Stimulated activated CD8-positive, alpha-beta memory T cell treated with anti-CD3 and anti-CD28 coated beads, Interleukin-12 subunit alpha, Interleukin-12 subunit beta, amount 100 ng/mL, for 4 hours (primary cell): Measurements from ENCODE around the gene CD55.

ENCODE experiments used
- DNase-seq: peaks from one replicate; pipeline ENCODE4 v3.0.0-alpha.2; 2020; ENCODE audit warnings: low read depth

The CD55 gene

DNA sequence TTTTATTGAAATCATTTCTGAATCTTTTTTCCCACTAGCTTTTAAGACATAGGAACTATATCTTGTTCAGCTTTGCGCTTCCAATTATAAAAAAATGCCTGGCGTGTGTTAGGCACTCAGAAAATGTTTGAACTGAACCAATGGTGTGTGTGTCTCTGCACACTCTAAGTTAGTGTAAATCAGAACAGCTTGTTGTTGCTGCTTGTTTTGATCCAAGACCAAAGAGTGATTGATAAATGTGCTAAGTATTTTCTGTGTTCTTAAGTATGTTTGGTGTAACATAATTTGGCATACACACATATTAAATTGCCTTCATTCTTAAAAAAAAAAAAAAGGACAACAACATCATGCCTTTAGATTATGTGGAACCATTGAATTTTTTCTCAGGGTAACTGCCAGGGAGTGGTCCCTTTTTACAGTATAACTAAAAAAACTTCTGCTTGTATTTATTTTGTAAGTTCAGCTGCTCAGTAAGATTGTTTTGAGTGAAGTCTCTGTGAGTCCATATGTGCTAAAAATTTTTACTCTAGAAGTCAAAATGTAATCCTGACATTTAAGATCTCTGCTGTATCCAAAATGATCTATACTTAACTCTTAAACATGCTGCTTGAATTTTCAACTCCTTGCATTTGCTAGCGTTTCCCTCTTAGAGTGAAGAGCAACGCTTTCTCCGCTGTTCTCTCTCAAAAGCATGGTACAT is 8.7 kb downstream of the CD55 start:
- no peak for DNase-seq

GRCh38 chr1:207331354-207332313 is 10.2 kb downstream of the CD55 start:
- no peak for DNase-seq

GRCh38 chr1:207333009-207333600 is 11.6 kb downstream of the CD55 start:
- no peak for DNase-seq

DNA sequence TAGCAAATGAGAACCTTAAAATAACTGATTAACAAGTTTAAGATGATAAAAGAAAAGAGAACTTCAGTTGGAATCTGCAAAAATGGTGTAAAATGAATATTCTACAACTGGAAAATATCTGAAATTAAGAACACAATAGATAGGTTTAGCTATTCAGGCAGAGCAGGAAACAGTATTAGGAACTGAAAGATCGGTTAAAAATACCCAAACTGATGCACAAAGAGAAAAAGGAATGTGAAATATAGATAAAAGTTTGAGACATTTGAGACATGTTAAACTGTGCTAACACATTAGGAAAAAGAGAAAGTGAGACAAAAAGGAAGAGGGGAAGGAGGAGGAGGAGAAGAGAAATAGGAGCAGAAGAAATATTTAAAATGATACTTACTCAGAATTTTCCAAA is 12.1 kb downstream of the CD55 start:
- DNase-seq: no peak

- no peak for DNase-seq
Measured at GRCh38 chr1:207334337-207334736, 12.9 kb downstream of the CD55 start.

- DNase-seq: no peak
Measured at GRCh38 chr1:207335138-207335537, 13.7 kb downstream of the CD55 start.

DNA sequence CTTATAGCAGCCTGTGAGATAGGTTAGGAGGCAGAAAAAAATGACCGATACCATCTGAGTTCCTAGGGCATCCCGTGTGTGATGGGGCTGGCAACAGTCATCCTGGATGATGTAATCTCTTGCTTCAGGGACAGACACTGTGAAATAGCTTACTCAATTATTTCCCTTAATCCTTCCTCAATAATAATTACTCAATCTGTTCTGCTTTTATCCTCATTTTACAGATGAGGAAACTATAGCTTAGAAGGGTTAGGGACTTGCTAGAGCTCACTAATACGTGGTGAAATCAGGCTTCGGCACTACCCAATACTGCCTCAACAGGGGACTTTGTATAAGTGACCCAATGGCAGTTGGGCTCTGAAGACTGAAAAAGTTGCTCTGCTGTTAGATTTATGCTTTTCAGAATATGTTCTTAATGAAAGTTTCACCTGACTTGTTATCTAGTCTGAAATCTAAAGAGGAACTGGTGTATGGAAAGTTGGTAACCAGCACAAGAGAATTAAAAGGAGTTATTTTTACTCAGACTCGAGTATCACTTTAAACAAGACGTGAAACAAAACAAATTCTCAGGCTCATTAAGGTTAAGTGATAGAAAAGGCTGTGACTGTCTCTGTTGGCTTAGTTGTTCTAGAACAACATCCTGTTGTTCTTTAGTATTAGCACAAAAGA is 14.4 kb downstream of the CD55 start:
- no peak for DNase-seq

- DNase-seq: no peak
Measured at GRCh38 chr1:207336559-207337467, 15.3 kb downstream of the CD55 start.

GRCh38 chr1:207342332-207342731 is 20.9 kb downstream of the CD55 start:
- DNase-seq: no peak

DNA sequence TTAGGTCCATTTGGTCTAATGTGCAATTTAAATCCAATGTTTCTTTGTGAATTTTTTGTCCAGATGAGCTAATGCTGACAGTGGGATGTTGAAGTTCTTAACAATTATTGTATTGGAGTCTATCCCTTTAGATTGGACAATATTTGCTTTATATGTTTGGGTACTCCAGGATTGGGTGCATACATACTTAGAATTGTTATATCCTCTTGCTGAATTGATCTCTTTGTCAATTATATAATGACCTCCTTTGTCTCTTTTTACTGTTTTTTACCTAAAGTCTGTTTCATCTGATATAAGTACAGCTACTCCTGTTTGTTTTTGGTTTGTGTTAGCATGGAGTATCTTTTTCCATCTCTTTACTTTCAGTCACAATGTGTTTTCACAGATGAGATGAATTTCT is 22.2 kb downstream of the CD55 start:
- no peak for DNase-seq

- no peak for DNase-seq
Measured at GRCh38 chr1:207344221-207344620, 22.7 kb downstream of the CD55 start.

DNA sequence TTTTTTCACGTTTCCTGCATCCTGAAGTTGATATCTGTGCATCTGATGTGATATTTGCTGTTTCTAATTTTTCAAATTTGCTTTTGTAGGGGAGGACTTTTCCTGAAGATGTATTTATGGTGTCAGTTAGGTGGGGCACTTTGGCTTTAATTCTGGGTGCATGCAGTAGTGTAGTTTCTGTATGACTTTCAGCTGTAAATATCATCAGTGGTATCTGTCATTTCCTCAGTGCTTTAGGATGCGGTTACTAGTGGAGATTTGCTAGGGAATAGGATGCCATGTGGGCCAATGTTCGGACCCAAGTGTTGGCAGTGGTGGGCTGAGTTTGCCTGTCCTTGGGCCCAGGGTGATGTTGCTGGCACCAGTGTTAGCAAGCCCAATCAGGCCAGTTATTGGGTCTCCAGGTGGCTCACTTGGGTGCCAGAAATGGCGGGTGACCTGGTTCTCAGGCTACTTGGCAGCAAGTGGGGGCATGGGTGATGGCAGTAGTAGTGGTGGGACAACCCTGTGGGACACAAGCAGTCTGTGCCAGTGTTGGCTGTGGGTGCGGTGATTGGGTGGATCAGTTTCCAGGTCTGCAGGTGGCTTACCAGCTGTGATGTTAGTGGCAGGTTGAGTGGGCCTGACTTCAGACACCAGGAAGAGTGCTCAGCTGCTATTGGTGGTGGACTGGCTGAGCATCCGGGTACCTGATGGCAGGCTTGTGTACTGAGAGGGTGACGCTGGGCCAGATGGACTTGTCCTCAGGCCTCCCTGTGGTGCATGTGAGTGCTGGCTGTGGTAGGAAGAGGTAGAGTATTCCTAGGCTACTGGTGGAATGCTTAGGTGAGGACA is 24.4 kb downstream of the CD55 start:
- DNase-seq: no peak

DNA sequence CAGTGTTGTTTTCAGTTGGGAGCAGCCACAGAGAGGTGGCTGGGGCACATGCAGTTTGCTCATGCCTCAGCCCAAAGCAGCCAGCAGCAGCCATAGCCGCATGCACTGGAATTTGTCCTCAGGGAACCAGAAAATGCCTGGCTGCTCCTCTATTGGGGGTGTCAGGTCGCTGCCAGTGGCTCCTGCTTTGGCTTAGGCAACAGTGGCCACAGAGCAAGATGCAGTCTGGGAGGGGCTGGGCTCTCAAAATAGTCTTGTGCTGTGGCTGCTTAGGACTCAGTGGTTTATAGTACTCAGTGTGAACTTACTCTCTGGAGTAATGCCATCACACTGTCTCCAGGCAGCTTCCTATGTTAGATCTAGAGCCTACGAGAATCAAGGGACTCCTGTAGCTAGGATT is 25.0 kb downstream of the CD55 start:
- DNase-seq: no peak

GRCh38 chr1:207349979-207350378 is 28.5 kb downstream of the CD55 start:
- DNase-seq: no peak

- DNase-seq: no peak
Measured at GRCh38 chr1:207352554-207352953, 31.1 kb downstream of the CD55 start.

- DNase-seq: no peak
Measured at GRCh38 chr1:207355060-207355459, 33.6 kb downstream of the CD55 start.

- DNase-seq: no peak
Measured at GRCh38 chr1:207355513-207356295, 34.2 kb downstream of the CD55 start.

DNA sequence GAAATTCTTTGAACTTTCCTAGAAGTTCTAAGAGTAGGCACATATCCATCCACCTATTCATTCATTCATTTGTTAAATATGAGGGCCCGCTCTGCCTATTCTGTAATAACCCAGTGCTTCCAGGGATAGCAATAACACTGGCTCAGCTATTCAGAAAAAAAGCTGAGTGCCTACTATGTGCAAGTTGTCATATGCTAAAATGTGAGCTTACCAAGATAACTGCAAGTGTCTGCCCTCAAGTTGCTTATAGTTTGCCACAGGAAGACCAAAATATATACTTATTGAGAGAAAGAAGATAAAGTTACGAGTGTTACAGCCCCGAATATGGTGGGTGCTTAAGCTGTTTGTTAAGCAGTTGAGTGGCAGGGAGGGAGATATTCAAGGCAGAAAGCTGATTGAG is 39.6 kb downstream of the CD55 start:
- DNase-seq: no peak

- DNase-seq: no peak
Measured at GRCh38 chr1:207361889-207362288, 40.4 kb downstream of the CD55 start.
